Left renal cortex interstitium (tissue), 4 donors: ENCODE results near the gene TKTL1. TPM values are rescaled to one million over a fixed set of nuclear protein-coding genes. Genes with fewer than 3 reads are reported as not detected.

ENCODE experiments used
- DNase-seq, 4 donors: peaks; one replicate each; pipeline ENCODE4 v3.0.0-alpha.2; 2013; ENCODE audit warnings: low read depth in 4 of 4, low spot score in 2 of 4, missing footprints in 1 of 4
- polyA plus RNA-seq, 4 donors: library from polyadenylated mRNA; unstranded; fragments of 120-200 nt; gene quantifications; one replicate each; pipeline ENCODE4 v1.2.1, GENCODE V29; 2013; ENCODE audit not compliant: insufficient read length in 4 of 4

TKTL1 gene
- polyA plus RNA-seq, 4 donors: 0.33 to 0.61 (median 0.53) TPM

GRCh38 chrX:154308108-154308946, 12.7 kb downstream of the TKTL1 start:
- DNase-seq: no peak

GRCh38 chrX:154309041-154309775, 13.6 kb downstream of the TKTL1 start:
- DNase-seq: no peak

GRCh38 chrX:154310616-154311536, 15.3 kb downstream of the TKTL1 start:
- DNase-seq: no peak

- no peak for DNase-seq
Measured at GRCh38 chrX:154312116-154312515, 16.5 kb downstream of the TKTL1 start.

- DNase-seq: no peak
Measured at GRCh38 chrX:154313147-154313546, 17.6 kb downstream of the TKTL1 start.

GRCh38 chrX:154315416-154315815, 19.8 kb downstream of the TKTL1 start:
- DNase-seq: no peak

GRCh38 chrX:154317391-154317995, 21.9 kb downstream of the TKTL1 start:
- no peak for DNase-seq

- DNase-seq: no peak
Measured at GRCh38 chrX:154320406-154320805, 24.8 kb downstream of the TKTL1 start.

GRCh38 chrX:154321152-154321551, 25.6 kb downstream of the TKTL1 start:
- no peak for DNase-seq

GRCh38 chrX:154321594-154321993, 26.0 kb downstream of the TKTL1 start:
- DNase-seq: no peak

- DNase-seq: no peak
Measured at GRCh38 chrX:154322890-154323289, 27.3 kb downstream of the TKTL1 start.

- DNase-seq: no peak
Measured at GRCh38 chrX:154323537-154323936, 27.9 kb downstream of the TKTL1 start.

- peak in 1 of 4 donors; percentile 49 for DNase-seq
Measured at GRCh38 chrX:154325541-154325940, 29.9 kb downstream of the TKTL1 start.

GRCh38 chrX:154327038-154327820, 31.6 kb downstream of the TKTL1 start:
- DNase-seq: no peak

GRCh38 chrX:154328646-154329045, 33.1 kb downstream of the TKTL1 start:
- no peak for DNase-seq

- DNase-seq: no peak
Measured at GRCh38 chrX:154329294-154329693, 33.7 kb downstream of the TKTL1 start.

GRCh38 chrX:154332561-154332960, 37.0 kb downstream of the TKTL1 start:
- no peak for DNase-seq

GRCh38 chrX:154333116-154333515, 37.5 kb downstream of the TKTL1 start:
- no peak for DNase-seq

GRCh38 chrX:154333837-154334271, 38.3 kb downstream of the TKTL1 start:
- no peak for DNase-seq

- DNase-seq: no peak
Measured at GRCh38 chrX:154334496-154334895, 38.9 kb downstream of the TKTL1 start.
